H1 (cell line): ENCODE results near the gene PDGFD. TPM values are rescaled to one million over a fixed set of nuclear protein-coding genes. Genes with fewer than 3 reads are reported as not detected.

ENCODE experiments used
- ASH2L ChIP-seq: fragments of 200-600, 300-600 bp; sonication (generic); IDR thresholded peaks from one replicate; pipeline ENCODE4 v1.7.1; 2017; ENCODE audit warnings: low read length
- CEBPB ChIP-seq: IDR thresholded peaks from 2 replicates; pipeline ENCODE4 v1.6.1; 2012; ENCODE audit warnings: low read depth, low read length
- CHD2 ChIP-seq: IDR thresholded peaks from 2 replicates; pipeline ENCODE4 v1.6.1; 2012; ENCODE audit warnings: low read length, improper control_type of control experiment
- CHD7 ChIP-seq: fragments of 300-600 bp; sonication (generic); IDR thresholded peaks from 2 replicates; pipeline ENCODE4 v1.7.1; 2012; ENCODE audit warnings: low read length, moderate library complexity, mild to moderate bottlenecking, inconsistent platforms; ENCODE audit not compliant: insufficient replicate concordance
- MAX ChIP-seq: IDR thresholded peaks from 2 replicates; pipeline ENCODE4 v1.6.1; 2012; ENCODE audit warnings: inconsistent platforms
- polyA plus RNA-seq, 7 experiments: library from polyadenylated mRNA; depleted of rRNA in 3 of 7; stranded (reverse) in 5 of 7; unstranded in 2 of 7; fragments of >200 nt in 5 of 7; fragments of 200-250 nt in 2 of 7; gene quantifications; 1 replicate in 5 of 7; 2 replicates in 1 of 7; 4 replicates in 1 of 7; pipeline versions ENCODE4 v1.2.1 to v1.2.3, GENCODE V29; 2011 to 2013; ENCODE audit warnings: missing spikeins in 2 of 7, mixed read lengths in 2 of 7
- total RNA-seq: library from RNA; stranded (reverse); fragmentation: NEBNext Ultra II Directional; extraction: Animal tissue kit (Norgen Biotek cat#: 25700); gene quantifications from 2 replicates; pipeline ENCODE4 v1.2.1, GENCODE V29; 2021

PDGFD gene
- total and polyA plus RNA-seq, 2 of the 8 experiments (the other 6 are each of a cell fraction or from before 2014, with no cell fraction given) = 1.1 to 3.9 TPM

GRCh38 chr11:104198576-104198975 lies 34.6 kb upstream of the PDGFD start (continued):
- TF ChIP-seq CHD7 (no peak), MAX (no peak), CHD2 (no peak), CEBPB (peak; percentile 53; the same call in 1 of the 2 replicates), ASH2L (no peak)
